ENCODE results near the gene IL37.
"Not testable (repeated sequence)": the region's sequence is repeated elsewhere in the genome, so short reads cannot be mapped to it uniquely, and the experiment has no call there.

DNA sequence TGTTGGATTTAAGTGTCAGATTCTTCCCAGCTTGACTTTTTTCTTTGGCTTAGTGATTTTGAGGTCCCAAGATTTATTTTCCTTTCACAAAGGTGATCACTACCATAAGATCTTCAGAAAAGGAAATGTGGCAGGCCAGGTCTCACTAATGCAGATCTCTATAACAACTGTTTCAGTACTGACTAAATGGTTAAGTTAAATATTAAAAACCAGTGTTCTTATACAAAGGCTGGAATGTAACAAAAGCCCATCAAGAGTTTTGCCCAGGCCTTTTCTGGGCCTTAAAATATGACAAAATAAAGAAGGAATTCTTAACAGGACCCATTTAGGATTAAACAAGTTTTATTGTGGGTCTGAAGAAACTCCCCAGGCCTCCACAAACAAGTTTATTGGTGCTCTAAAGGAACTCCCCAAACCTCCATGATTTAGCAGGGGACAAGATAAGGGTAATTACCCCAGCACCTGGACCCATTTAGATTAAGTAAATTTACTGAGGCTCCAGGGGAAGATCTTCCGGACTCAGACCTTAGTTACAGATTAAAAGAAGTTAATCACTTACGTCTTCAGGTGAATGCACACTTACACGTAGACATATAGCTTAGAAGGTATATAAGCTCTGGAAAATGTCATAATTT, 9.4 kb upstream of the IL37 start:
- not testable (repeated sequence) for TF ChIP-seq EZH2phosphoT487 (IDR thresholded peaks at IDR 0.05; ENCODE audit: unreplicated experiment); CTCF (conservative IDR thresholded peaks at IDR 0.05; ENCODE audit: low read depth in 2 of 2); JUNB (IDR thresholded peaks at IDR 0.05; ENCODE audit: unreplicated experiment); POLR2AphosphoS5 (IDR thresholded peaks at IDR 0.05; ENCODE audit: low read depth); CREB1 (CRISPR knock-in tag; IDR thresholded peaks at IDR 0.05; ENCODE audit: low read depth); REST (IDR thresholded peaks at IDR 0.05; ENCODE audit: unreplicated experiment)
